HG02678 (cell line): ENCODE data around the gene CHRM1.
"Not testable (repeated sequence)": the region's sequence is repeated elsewhere in the genome, so short reads cannot be mapped to it uniquely, and the experiment has no call there.

Experiments used
- ATAC-seq: cut with Tn5 transposase; IDR thresholded peaks from one replicate; pipeline ENCODE4 v1.9.1; 2021; ENCODE audit warnings: mild to moderate bottlenecking, moderate library complexity; ENCODE audit not compliant: unreplicated experiment

Gene CHRM1

GRCh38 chr11:62921201-62921572 lies at the start of gene CHRM1:
TSS of gene CHRM1 (minus strand) at chr11:62921363. CDS start at chr11:62911100, 10,263 bp downstream.
- ATAC-seq, result no peak

GRCh38 chr11:62965574-62965973 lies 44.4 kb upstream of the CHRM1 start:
- no peak for ATAC-seq

- ATAC-seq, result no peak
Observed at GRCh38 chr11:62962391-62962790, 41.2 kb upstream of the CHRM1 start.

GRCh38 chr11:62961017-62961570 lies 39.9 kb upstream of the CHRM1 start:
- no peak for ATAC-seq

- ATAC-seq, result no peak
Observed at GRCh38 chr11:62959422-62959980, 38.3 kb upstream of the CHRM1 start.

- no peak for ATAC-seq
Observed at GRCh38 chr11:62958547-62959421, 37.6 kb upstream of the CHRM1 start.

GRCh38 chr11:62957147-62957546 lies 36.0 kb upstream of the CHRM1 start:
- no peak for ATAC-seq

GRCh38 chr11:62954478-62954877 lies 33.3 kb upstream of the CHRM1 start:
- ATAC-seq, result no peak

GRCh38 chr11:62953811-62954210 lies 32.6 kb upstream of the CHRM1 start:
- ATAC-seq, result no peak

GRCh38 chr11:62948765-62949320 lies 27.7 kb upstream of the CHRM1 start:
- ATAC-seq, result no peak

GRCh38 chr11:62945538-62945937 lies 24.4 kb upstream of the CHRM1 start:
- not testable (repeated sequence) for ATAC-seq

- not testable (repeated sequence) for ATAC-seq
Observed at GRCh38 chr11:62937528-62937927, 16.4 kb upstream of the CHRM1 start.

GRCh38 chr11:62934496-62934785 lies 13.3 kb upstream of the CHRM1 start:
- no peak for ATAC-seq

- no peak for ATAC-seq
Observed at GRCh38 chr11:62933750-62934495, 12.8 kb upstream of the CHRM1 start.

GRCh38 chr11:62933285-62933684 lies 12.1 kb upstream of the CHRM1 start:
- ATAC-seq, result no peak

- ATAC-seq, result no peak
Observed at GRCh38 chr11:62931499-62932278, 10.5 kb upstream of the CHRM1 start.

GRCh38 chr11:62930666-62931065 lies 9.5 kb upstream of the CHRM1 start:
- ATAC-seq, result no peak

GRCh38 chr11:62930157-62930556 lies 9.0 kb upstream of the CHRM1 start:
- no peak for ATAC-seq

- ATAC-seq, result no peak
Observed at GRCh38 chr11:62928011-62928410, 6.8 kb upstream of the CHRM1 start.

- ATAC-seq, result no peak
Observed at GRCh38 chr11:62926680-62927455, 5.7 kb upstream of the CHRM1 start.
